Measurements from ENCODE around the gene SNRPB.

Gene SNRPB

DNA sequence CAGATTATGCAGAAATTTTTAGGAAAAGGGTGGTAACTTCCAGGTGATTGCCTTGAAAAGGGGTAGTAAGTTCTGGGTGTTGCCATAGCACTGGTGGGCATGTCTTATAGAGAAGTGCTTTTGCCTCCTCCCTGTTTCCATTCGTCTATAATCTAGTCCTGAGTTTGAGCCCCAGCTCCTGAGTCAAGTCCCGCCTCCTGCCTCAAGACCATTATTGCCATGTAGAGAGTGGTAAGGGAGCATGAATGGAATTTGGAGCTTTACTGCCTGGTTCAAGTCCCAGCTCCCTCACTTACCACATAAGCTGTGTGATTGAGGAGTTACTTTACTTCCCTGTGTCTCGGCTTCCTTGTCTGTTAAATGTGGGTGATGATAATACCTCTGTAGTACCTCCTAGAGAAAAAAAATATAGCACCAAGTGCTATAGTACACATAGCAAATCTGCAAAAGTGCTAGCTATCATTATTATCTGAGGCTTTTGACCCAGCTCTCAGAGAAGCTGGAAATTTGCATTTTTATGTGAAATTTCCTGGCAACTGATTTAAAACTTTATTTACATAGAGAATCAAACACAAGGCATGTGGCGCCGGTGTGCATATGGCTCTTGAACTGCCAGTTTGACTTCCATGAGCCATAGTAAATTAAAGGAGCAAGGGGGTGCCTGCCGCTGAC, 53.9 kb downstream of the SNRPB start:
- H3K9me2 ChIP-seq (replicated peaks; ENCODE audit: insufficient read depth, low read length) = no peaks in the 10 kb centered on the region
- no peaks in the 10 kb centered on the region for H3K36me3 ChIP-seq (ENCODE audit: low read length)
- no peaks in the 10 kb centered on the region for H3F3A ChIP-seq (ENCODE audit: insufficient read depth)
- H3K27ac ChIP-seq (ENCODE audit: low read depth, low read length) = no peak overlapping the region
- no peak overlapping the region for H3K9ac ChIP-seq (ENCODE audit: low read length)
- H4K20me1 ChIP-seq (ENCODE audit: low read depth, low read length) = no peaks in the 10 kb centered on the region
- no peaks in the 10 kb centered on the region for H3K79me2 ChIP-seq (ENCODE audit: insufficient read depth, low read length)
- H3K4me2 ChIP-seq (ENCODE audit: low read depth, low read length, poor library complexity, severe bottlenecking) = no peak overlapping the region
- H2AFZ ChIP-seq (ENCODE audit: low read depth, low read length, severe bottlenecking) = no peak overlapping the region
- H3K9me3 ChIP-seq (ENCODE audit: insufficient read depth, low read length) = no peaks in the 10 kb centered on the region
- H3K4me3 ChIP-seq (ENCODE audit: insufficient read depth, low read length, poor library complexity, severe bottlenecking) = no peak overlapping the region
- H3K27me3 ChIP-seq (ENCODE audit: low read length) = no peaks in the 10 kb centered on the region
- TF ChIP-seq EZH2phosphoT487 (conservative IDR thresholded peaks at IDR 0.05; ENCODE audit: low read length) = no peak
- TF ChIP-seq, protein P1, sequence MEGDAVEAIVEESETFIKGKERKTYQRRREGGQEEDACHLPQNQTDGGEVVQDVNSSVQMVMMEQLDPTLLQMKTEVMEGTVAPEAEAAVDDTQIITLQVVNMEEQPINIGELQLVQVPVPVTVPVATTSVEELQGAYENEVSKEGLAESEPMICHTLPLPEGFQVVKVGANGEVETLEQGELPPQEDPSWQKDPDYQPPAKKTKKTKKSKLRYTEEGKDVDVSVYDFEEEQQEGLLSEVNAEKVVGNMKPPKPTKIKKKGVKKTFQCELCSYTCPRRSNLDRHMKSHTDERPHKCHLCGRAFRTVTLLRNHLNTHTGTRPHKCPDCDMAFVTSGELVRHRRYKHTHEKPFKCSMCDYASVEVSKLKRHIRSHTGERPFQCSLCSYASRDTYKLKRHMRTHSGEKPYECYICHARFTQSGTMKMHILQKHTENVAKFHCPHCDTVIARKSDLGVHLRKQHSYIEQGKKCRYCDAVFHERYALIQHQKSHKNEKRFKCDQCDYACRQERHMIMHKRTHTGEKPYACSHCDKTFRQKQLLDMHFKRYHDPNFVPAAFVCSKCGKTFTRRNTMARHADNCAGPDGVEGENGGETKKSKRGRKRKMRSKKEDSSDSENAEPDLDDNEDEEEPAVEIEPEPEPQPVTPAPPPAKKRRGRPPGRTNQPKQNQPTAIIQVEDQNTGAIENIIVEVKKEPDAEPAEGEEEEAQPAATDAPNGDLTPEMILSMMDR (IDR thresholded peaks at IDR 0.05; ENCODE audit: insufficient read depth, low read length, poor library complexity, severe bottlenecking) = no peak

All from SU-DHL-6 (cell line).